Measurements from ENCODE around the gene COX17. TPM values are rescaled to one million over a fixed set of nuclear protein-coding genes. Genes with fewer than 3 reads are reported as not detected.

Gene COX17
- total RNA-seq, 1 experiment from 2014 or later, result 49.7 TPM

DNA sequence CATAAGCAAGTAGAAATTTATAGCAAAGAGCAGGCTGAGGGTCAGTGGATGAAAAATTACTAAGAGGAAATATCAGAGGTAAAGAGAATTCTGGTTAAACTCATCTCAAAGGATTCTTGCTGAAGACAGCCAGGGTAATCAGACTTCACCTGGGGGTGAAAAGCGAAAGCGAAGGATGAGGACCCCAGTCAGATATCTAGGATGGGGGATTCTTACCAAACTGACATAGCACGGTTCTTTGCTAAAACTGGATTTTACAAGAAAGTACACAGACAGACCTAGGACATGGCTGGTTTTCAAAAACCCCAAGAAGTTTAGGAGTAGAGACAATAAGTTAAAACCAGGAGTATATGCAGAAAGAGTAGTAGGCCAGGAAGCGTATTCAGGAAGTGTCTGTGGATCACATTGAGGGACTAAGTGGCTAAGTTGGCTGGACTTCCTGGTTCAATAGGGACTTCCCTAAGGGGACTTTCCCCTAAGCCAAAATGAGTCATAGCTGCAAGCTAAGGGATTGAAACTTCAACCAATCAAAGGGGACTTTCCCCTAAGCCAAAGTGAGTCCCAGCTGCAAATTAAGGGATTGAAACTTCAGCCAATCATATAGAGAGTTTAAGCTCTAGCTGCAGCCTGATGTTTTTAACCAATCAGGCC lies 23.2 kb upstream of the COX17 start:
- Histone ChIP-seq H3K4me1 (ENCODE audit: insufficient read depth, low read length, poor library complexity, severe bottlenecking) (no peaks in the 10 kb centered on the region), H3K27ac (ENCODE audit: low read depth, low read length, poor library complexity, severe bottlenecking) (no peak overlapping the region), H3K27me3 (replicated peaks; ENCODE audit: insufficient read depth, low read depth, low read length, poor library complexity) (no peaks in the 10 kb centered on the region), H3K4me3 (ENCODE audit: low read depth, low read length, poor library complexity, severe bottlenecking) (no peak overlapping the region), H3K36me3 (ENCODE audit: insufficient read depth, low read length, poor library complexity, severe bottlenecking) (no peaks in the 10 kb centered on the region), H3K9me3 (ENCODE audit: low read depth, low read length, poor library complexity, severe bottlenecking) (no peaks in the 10 kb centered on the region)
- ChIA-PET CTCF (no interaction called here), POLR2A (ENCODE audit: low non-redundant PET) (no interaction called here)
- intact Hi-C loops (cut with micrococcal nuclease; ENCODE audit: unreplicated experiment), result no loop called here
- no TSS peak for BruUV-seq (replicated peaks)
- DNase-seq (ENCODE audit: low spot score), result no peak
- TF ChIP-seq, protein P1, sequence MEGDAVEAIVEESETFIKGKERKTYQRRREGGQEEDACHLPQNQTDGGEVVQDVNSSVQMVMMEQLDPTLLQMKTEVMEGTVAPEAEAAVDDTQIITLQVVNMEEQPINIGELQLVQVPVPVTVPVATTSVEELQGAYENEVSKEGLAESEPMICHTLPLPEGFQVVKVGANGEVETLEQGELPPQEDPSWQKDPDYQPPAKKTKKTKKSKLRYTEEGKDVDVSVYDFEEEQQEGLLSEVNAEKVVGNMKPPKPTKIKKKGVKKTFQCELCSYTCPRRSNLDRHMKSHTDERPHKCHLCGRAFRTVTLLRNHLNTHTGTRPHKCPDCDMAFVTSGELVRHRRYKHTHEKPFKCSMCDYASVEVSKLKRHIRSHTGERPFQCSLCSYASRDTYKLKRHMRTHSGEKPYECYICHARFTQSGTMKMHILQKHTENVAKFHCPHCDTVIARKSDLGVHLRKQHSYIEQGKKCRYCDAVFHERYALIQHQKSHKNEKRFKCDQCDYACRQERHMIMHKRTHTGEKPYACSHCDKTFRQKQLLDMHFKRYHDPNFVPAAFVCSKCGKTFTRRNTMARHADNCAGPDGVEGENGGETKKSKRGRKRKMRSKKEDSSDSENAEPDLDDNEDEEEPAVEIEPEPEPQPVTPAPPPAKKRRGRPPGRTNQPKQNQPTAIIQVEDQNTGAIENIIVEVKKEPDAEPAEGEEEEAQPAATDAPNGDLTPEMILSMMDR (conservative IDR thresholded peaks at IDR 0.05; ENCODE audit: low read depth, low read length), result no peak
- TF ChIP-seq EZH2 (IDR thresholded peaks at IDR 0.05; ENCODE audit: borderline replicate concordance, low read depth, low read length, poor library complexity, severe bottlenecking), result no peak

DNA sequence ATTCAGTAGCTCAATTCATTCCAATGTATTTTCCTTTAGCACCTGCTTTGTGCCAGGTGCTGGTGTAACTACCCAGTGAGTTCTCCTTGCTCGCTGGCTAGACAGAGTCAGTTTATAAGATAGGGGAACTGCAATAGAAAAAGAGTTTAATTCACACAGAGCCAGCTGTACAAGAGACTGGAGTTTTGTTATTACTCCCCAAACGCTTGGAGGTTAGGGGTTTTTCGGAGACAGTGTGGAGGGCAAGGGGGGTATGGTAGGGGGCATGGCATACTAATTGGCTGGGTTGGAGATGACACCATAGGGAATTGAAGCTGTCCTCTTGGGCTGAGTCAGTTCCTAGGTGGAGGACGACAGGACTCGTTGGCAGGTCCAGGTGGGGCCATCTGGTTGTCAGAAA lies 20.2 kb upstream of the COX17 start:
- intact Hi-C loops (cut with micrococcal nuclease; ENCODE audit: unreplicated experiment), result no loop called here
- H3K36me3 ChIP-seq (ENCODE audit: insufficient read depth, low read length, poor library complexity, severe bottlenecking), result no peaks in the 10 kb centered on the region
- peaks cover 7% of the 10 kb centered on the region for H3K27me3 ChIP-seq (replicated peaks; ENCODE audit: insufficient read depth, low read depth, low read length, poor library complexity)
- BruUV-seq (replicated peaks), result no TSS peak
- TF ChIP-seq, protein P1 (conservative IDR thresholded peaks at IDR 0.05; ENCODE audit: low read depth, low read length), result no peak
- no peak for TF ChIP-seq EZH2 (IDR thresholded peaks at IDR 0.05; ENCODE audit: borderline replicate concordance, low read depth, low read length, poor library complexity, severe bottlenecking)
- DNase-seq (ENCODE audit: low spot score), result no peak
- CTCF ChIA-PET, result no interaction called here
- H3K4me1 ChIP-seq (ENCODE audit: insufficient read depth, low read length, poor library complexity, severe bottlenecking), result no peaks in the 10 kb centered on the region
- H3K4me3 ChIP-seq (ENCODE audit: low read depth, low read length, poor library complexity, severe bottlenecking), result no peak overlapping the region
- no peaks in the 10 kb centered on the region for H3K9me3 ChIP-seq (ENCODE audit: low read depth, low read length, poor library complexity, severe bottlenecking)
- POLR2A ChIA-PET (ENCODE audit: low non-redundant PET), result no interaction called here
- no peak overlapping the region for H3K27ac ChIP-seq (ENCODE audit: low read depth, low read length, poor library complexity, severe bottlenecking)

DNA sequence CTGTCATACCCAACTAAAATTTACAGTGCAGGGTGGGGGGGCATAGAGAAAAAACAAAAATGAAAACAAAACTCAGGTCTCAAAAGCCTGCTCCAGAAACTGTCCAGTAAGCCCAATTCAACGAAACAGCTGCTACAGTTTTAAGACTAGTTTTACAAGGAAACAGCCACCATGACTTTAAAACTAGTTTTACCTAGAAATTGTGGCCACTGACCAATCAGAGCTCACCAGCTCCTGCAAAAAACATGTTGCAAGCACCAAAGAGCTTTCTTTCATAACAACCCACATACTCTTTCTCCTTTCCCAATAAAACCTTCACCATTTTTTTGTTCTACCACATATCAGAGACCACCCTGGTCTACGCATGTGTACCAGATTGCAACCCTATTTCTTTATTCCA lies 18.3 kb upstream of the COX17 start:
- Histone ChIP-seq H3K9me3 (ENCODE audit: low read depth, low read length, poor library complexity, severe bottlenecking) (no peaks in the 10 kb centered on the region), H3K27me3 (replicated peaks; ENCODE audit: insufficient read depth, low read depth, low read length, poor library complexity) (peaks cover 7% of the 10 kb centered on the region), H3K4me1 (ENCODE audit: insufficient read depth, low read length, poor library complexity, severe bottlenecking) (no peaks in the 10 kb centered on the region), H3K4me3 (ENCODE audit: low read depth, low read length, poor library complexity, severe bottlenecking) (no peak overlapping the region), H3K36me3 (ENCODE audit: insufficient read depth, low read length, poor library complexity, severe bottlenecking) (no peaks in the 10 kb centered on the region), H3K27ac (ENCODE audit: low read depth, low read length, poor library complexity, severe bottlenecking) (no peak overlapping the region)
- TF ChIP-seq, protein P1 (conservative IDR thresholded peaks at IDR 0.05; ENCODE audit: low read depth, low read length), result no peak
- no peak for TF ChIP-seq EZH2 (IDR thresholded peaks at IDR 0.05; ENCODE audit: borderline replicate concordance, low read depth, low read length, poor library complexity, severe bottlenecking)
- ChIA-PET CTCF (no interaction called here), POLR2A (ENCODE audit: low non-redundant PET) (no interaction called here)
- DNase-seq (ENCODE audit: low spot score), result peak; percentile 33
- intact Hi-C loops (cut with micrococcal nuclease; ENCODE audit: unreplicated experiment), result no loop called here
- BruUV-seq (replicated peaks), result no TSS peak

Data from A673 (cell line).